ENCODE measurements around the gene NPHS1.
"Not testable (repeated sequence)": the region's sequence is repeated elsewhere in the genome, so short reads cannot be mapped to it uniquely, and the experiment has no call there.

The NPHS1 gene

GRCh38 chr19:35797663-35798062, 54.6 kb downstream of the NPHS1 start:
- ATAC-seq (ENCODE audit: low read depth) (no peak), DNase-seq (ENCODE audit: low spot score in 2 of 2) (no peak)
- no peak overlapping the region for H3K27ac Mint-ChIP-seq
- H3K9me3 Mint-ChIP-seq, result no peaks in the 10 kb centered on the region
- no peaks in the 10 kb centered on the region for H3K36me3 Mint-ChIP-seq
- H3K27me3 Mint-ChIP-seq, result peaks cover 25% of the 10 kb centered on the region
- H3K4me3 Mint-ChIP-seq, result no peak overlapping the region
- peaks cover 7% of the 10 kb centered on the region for H3K4me1 Mint-ChIP-seq

- Mint-ChIP-seq H3K27ac (no peak overlapping the region), H3K27me3 (peaks cover 26% of the 10 kb centered on the region), H3K4me3 (no peak overlapping the region), H3K4me1 (peaks cover 7% of the 10 kb centered on the region), H3K36me3 (no peaks in the 10 kb centered on the region), H3K9me3 (no peaks in the 10 kb centered on the region)
- DNase-seq (ENCODE audit: low spot score in 2 of 2) (no peak), ATAC-seq (ENCODE audit: low read depth) (no peak)
Observed at GRCh38 chr19:35796645-35797542, 55.4 kb downstream of the NPHS1 start.

GRCh38 chr19:35795564-35795963, 56.7 kb downstream of the NPHS1 start:
- H3K4me1 Mint-ChIP-seq; ATAC-seq (ENCODE audit: low read depth); H3K4me3 Mint-ChIP-seq; H3K9me3 Mint-ChIP-seq; DNase-seq (ENCODE audit: low spot score in 2 of 2); H3K27ac Mint-ChIP-seq; H3K36me3 Mint-ChIP-seq: not testable (repeated sequence)
- H3K27me3 Mint-ChIP-seq, result peaks cover 26% of the 10 kb centered on the region

- Mint-ChIP-seq H3K4me3 (no peak overlapping the region), H3K4me1 (peaks cover 7% of the 10 kb centered on the region), H3K9me3 (no peaks in the 10 kb centered on the region), H3K27ac (no peak overlapping the region), H3K27me3 (peaks cover 24% of the 10 kb centered on the region), H3K36me3 (no peaks in the 10 kb centered on the region)
- ATAC-seq (ENCODE audit: low read depth) (no peak), DNase-seq (ENCODE audit: low spot score in 2 of 2) (no peak)
Observed at GRCh38 chr19:35793381-35794165, 58.7 kb downstream of the NPHS1 start.

GRCh38 chr19:35792888-35793287, 59.4 kb downstream of the NPHS1 start:
- no peak for ATAC-seq (ENCODE audit: low read depth)

GRCh38 chr19:35792312-35792711, 60.0 kb downstream of the NPHS1 start:
- Mint-ChIP-seq H3K4me1 (peaks cover 6% of the 10 kb centered on the region), H3K27me3 (peaks cover 20% of the 10 kb centered on the region), H3K27ac (no peak overlapping the region), H3K9me3 (no peaks in the 10 kb centered on the region), H3K4me3 (no peak overlapping the region), H3K36me3 (no peaks in the 10 kb centered on the region)
- no peak for ATAC-seq (ENCODE audit: low read depth)
- DNase-seq (ENCODE audit: low spot score in 2 of 2), result no peak

More at GRCh38 chr19:35792888-35793287, 59.4 kb downstream of the NPHS1 start:
- Mint-ChIP-seq H3K27ac (no peak overlapping the region), H3K9me3 (no peaks in the 10 kb centered on the region), H3K4me3 (no peak overlapping the region), H3K27me3 (peaks cover 22% of the 10 kb centered on the region), H3K4me1 (peaks cover 7% of the 10 kb centered on the region), H3K36me3 (no peaks in the 10 kb centered on the region)
- no peak for DNase-seq (ENCODE audit: low spot score in 2 of 2)

- DNase-seq (ENCODE audit: low spot score in 2 of 2), result no peak
- H3K4me1 Mint-ChIP-seq, result peaks cover 2% of the 10 kb centered on the region
- peaks cover 15% of the 10 kb centered on the region for H3K27me3 Mint-ChIP-seq
- no peaks in the 10 kb centered on the region for H3K36me3 Mint-ChIP-seq
- no peak for ATAC-seq (ENCODE audit: low read depth)
- no peak overlapping the region for H3K27ac Mint-ChIP-seq
- no peaks in the 10 kb centered on the region for H3K9me3 Mint-ChIP-seq
- H3K4me3 Mint-ChIP-seq, result no peak overlapping the region
Observed at GRCh38 chr19:35791814-35792279, 60.5 kb downstream of the NPHS1 start.

GRCh38 chr19:35790981-35791813, 61.1 kb downstream of the NPHS1 start:
- no peaks in the 10 kb centered on the region for H3K9me3 Mint-ChIP-seq
- peaks cover 10% of the 10 kb centered on the region for H3K27me3 Mint-ChIP-seq
- no peak overlapping the region for H3K27ac Mint-ChIP-seq
- H3K4me3 Mint-ChIP-seq, result no peak overlapping the region
- H3K4me1 Mint-ChIP-seq, result no peaks in the 10 kb centered on the region
- ATAC-seq (ENCODE audit: low read depth), result peak; percentile 44
- DNase-seq (ENCODE audit: low spot score in 2 of 2), result no peak
- H3K36me3 Mint-ChIP-seq, result no peaks in the 10 kb centered on the region

GRCh38 chr19:35789978-35790944, 62.0 kb downstream of the NPHS1 start:
- Mint-ChIP-seq H3K27me3 (peaks cover 6% of the 10 kb centered on the region), H3K4me1 (no peaks in the 10 kb centered on the region), H3K36me3 (no peaks in the 10 kb centered on the region), H3K9me3 (no peaks in the 10 kb centered on the region), H3K4me3 (no peak overlapping the region), H3K27ac (no peak overlapping the region)
- ATAC-seq (ENCODE audit: low read depth) (no peak), DNase-seq (ENCODE audit: low spot score in 2 of 2) (no peak)

GRCh38 chr19:35789195-35789977, 62.9 kb downstream of the NPHS1 start:
- H3K4me3 Mint-ChIP-seq, result no peak overlapping the region
- H3K27ac Mint-ChIP-seq, result no peak overlapping the region
- DNase-seq (ENCODE audit: low spot score in 2 of 2) (no peak), ATAC-seq (ENCODE audit: low read depth) (no peak)
- H3K36me3 Mint-ChIP-seq, result no peaks in the 10 kb centered on the region
- no peaks in the 10 kb centered on the region for H3K9me3 Mint-ChIP-seq
- no peaks in the 10 kb centered on the region for H3K4me1 Mint-ChIP-seq
- peaks cover 6% of the 10 kb centered on the region for H3K27me3 Mint-ChIP-seq

- Mint-ChIP-seq H3K27me3 (peaks cover 3% of the 10 kb centered on the region), H3K27ac (no peak overlapping the region), H3K36me3 (peaks cover under 1% of the 10 kb centered on the region), H3K4me3 (no peak overlapping the region), H3K9me3 (no peaks in the 10 kb centered on the region), H3K4me1 (no peaks in the 10 kb centered on the region)
- ATAC-seq (ENCODE audit: low read depth) (no peak), DNase-seq (ENCODE audit: low spot score in 2 of 2) (no peak)
Observed at GRCh38 chr19:35788205-35788960, 63.9 kb downstream of the NPHS1 start.
